ENCODE measurements around the gene MIPEP. TPM values are rescaled to one million over a fixed set of nuclear protein-coding genes. Genes with fewer than 3 reads are reported as not detected.
A peak's percentile ranks its signal among the peaks of the same experiment; 100 is the strongest.
"Not testable (repeated sequence)": the region's sequence is repeated elsewhere in the genome, so short reads cannot be mapped to it uniquely, and the experiment has no call there.

Gene MIPEP
- 26.0 TPM for total RNA-seq

GRCh38 chr13:23888658-23889614 lies at the start of gene MIPEP:
Gene MIPEP, minus strand, starts transcription at chr13:23889400. Its CDS starts 80 bp downstream, at chr13:23889320.
- peak; percentile 96 for ATAC-seq

GRCh38 chr13:23934520-23934919 lies 45.3 kb upstream of the MIPEP start:
- no peak for ATAC-seq

GRCh38 chr13:23928985-23929384 lies 39.8 kb upstream of the MIPEP start:
- no peak for ATAC-seq

GRCh38 chr13:23923031-23923430 lies 33.8 kb upstream of the MIPEP start:
- no peak for ATAC-seq

- ATAC-seq, result no peak
Measured at GRCh38 chr13:23922005-23922932, 33.1 kb upstream of the MIPEP start.

GRCh38 chr13:23921451-23921888 lies 32.3 kb upstream of the MIPEP start:
- ATAC-seq, result peak; percentile 60

GRCh38 chr13:23919006-23919405 lies 29.8 kb upstream of the MIPEP start:
- no peak for ATAC-seq

GRCh38 chr13:23918208-23918607 lies 29.0 kb upstream of the MIPEP start:
- no peak for ATAC-seq

GRCh38 chr13:23915308-23915707 lies 26.1 kb upstream of the MIPEP start:
- peak; percentile 47 for ATAC-seq

GRCh38 chr13:23912469-23912868 lies 23.3 kb upstream of the MIPEP start:
- peak; percentile 15 for ATAC-seq

GRCh38 chr13:23909606-23910005 lies 20.4 kb upstream of the MIPEP start:
- no peak for ATAC-seq

GRCh38 chr13:23905766-23906165 lies 16.6 kb upstream of the MIPEP start:
- ATAC-seq, result no peak

- no peak for ATAC-seq
Measured at GRCh38 chr13:23903906-23904280, 14.7 kb upstream of the MIPEP start.

GRCh38 chr13:23902975-23903905 lies 14.0 kb upstream of the MIPEP start:
- no peak for ATAC-seq

- ATAC-seq, result peak; percentile 67
Measured at GRCh38 chr13:23901365-23901764, 12.2 kb upstream of the MIPEP start.

GRCh38 chr13:23899555-23899954 lies 10.4 kb upstream of the MIPEP start:
- ATAC-seq, result peak; percentile 49

- ATAC-seq, result no peak
Measured at GRCh38 chr13:23898101-23898500, 8.9 kb upstream of the MIPEP start.

- not testable (repeated sequence) for ATAC-seq
Measured at GRCh38 chr13:23897452-23897919, 8.3 kb upstream of the MIPEP start, which contains the start of gene C1QTNF9B. Gene C1QTNF9B, minus strand, starts transcription at chr13:23897502.

- not testable (repeated sequence) for ATAC-seq
Measured at GRCh38 chr13:23894746-23895145, 5.5 kb upstream of the MIPEP start.

- not testable (repeated sequence) for ATAC-seq
Measured at GRCh38 chr13:23893791-23894190, 4.6 kb upstream of the MIPEP start.

Data from esophagus mucosa (tissue), 1 donor.